ENCODE data around the gene ZNF644.
A peak's percentile ranks its signal among the peaks of the same experiment; 100 is the strongest.

ZNF644 gene

DNA sequence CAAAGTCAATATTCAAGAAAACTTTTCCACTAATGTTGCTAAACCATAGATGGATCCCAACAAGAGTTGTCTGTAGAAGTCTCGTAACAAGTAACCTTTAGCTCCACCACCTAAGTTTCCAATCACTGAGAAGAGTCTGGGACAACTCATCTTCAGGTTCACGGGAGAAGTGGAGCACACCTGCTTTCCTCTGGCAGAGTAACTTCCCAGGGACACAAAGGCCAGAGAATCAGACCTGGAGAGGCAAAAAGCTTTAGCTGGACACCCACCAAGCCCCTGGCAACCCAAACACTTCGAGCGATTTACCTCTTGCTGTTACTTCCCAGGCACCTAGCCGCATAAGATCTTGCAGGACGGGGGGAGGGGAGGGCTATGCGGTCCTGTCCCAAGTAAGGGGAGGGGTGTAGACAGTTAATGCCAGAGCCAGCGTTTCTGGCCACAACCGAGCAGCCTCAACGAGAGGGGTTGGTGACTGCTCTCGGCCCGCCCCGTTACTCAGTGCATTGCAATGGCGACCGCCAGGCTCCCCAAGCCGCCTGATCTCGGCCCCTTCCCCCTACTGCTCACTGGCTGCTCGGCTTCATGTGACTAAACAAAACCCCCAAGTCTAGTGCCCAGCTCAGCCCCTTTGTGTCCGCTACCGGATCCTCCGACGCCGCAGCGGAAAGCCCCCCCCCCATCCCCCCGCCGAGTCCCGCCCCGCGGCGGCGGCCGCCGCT lies 709 bp downstream of the ZNF644 start:
- DNase-seq, result peak; percentile 67

DNA sequence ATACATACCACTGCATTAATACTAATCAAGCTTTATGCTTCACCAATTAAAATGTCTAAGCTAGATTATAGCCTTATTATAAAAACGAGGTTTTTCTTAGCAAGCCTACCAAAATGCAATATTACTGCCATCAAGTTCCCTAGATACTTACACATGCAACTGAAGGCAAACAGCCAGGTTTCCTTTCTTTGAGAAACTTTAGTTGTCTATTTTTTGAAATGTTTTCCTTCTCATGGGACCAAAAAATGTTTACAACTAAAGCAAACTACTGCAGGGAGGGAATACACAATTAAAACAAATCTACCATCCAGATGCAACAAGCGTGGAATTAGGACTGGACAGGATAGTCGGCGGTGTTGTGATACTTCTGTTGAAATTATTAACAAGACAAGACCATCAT lies 1.3 kb downstream of the ZNF644 start:
- DNase-seq, result no peak

DNA sequence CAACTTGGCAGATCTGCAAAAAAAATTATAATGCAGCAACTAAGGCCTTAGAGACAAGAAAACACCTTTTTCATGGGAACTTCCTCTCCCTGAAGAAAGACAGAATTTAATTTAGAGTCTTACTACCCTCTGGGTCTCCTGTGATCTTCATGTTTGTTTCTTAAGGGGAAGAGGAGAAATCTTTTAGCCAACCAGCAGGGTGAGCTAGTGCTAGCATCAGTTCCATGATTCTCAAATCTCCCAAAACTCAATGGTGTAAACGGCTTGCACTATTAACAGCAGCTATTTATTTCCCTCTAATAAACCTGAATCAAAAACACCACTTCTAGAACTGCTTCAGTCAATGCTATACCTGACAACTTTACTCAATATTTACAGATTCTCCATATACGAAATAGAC lies 3.8 kb downstream of the ZNF644 start:
- DNase-seq, result no peak

DNA sequence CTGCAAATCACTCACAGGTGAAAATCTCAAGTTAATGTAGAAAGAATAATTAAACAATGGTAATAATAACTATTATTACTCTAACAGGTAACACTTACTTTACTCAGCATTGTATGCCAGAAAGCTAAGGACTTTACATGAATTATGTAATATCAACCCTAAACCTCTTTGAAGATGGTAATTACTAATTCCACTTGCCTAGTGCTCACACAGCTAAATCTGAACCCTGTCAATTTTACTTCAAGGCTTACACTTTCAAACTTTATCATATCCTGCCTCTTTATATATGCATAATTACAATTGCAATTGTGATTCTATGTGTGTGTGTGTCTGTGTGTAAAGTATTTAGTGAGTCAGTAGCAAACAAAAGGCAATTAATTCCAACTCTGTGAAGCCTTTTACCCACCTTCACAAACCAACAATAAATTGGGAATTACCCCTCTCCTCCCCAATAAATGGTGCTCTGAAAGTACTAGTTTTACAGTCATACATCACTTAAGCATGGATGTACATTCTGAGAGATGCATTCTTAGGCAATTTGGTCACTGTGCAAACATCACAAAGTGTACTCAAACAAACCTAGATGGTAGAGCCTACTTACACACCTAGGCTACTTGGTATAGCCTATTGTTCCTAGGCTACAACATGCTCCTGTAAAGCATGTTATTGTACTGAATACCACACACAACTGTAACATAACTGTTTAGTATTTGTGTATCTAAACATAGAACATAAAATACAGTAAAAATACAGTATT lies 5.9 kb downstream of the ZNF644 start:
- no peak for DNase-seq

DNA sequence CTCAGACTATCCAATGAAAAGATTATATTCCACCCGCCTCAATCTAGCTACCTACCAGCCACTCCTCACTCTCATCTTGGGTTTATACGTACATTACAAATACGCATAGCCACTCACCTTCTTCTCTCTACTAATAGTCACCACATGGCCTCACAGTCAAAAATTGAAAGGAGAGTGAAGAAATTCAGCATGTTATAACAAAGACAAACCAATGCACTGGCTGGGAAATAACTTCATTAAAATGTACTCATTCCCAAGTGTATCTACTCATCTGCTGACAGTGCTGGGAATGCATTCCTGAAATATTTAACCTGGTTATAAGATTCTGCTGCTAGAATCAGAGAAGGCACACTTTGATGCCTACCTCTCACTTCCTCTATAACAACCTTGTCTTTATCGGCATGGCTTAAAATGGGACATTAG lies 6.5 kb downstream of the ZNF644 start:
- DNase-seq, result no peak

DNA sequence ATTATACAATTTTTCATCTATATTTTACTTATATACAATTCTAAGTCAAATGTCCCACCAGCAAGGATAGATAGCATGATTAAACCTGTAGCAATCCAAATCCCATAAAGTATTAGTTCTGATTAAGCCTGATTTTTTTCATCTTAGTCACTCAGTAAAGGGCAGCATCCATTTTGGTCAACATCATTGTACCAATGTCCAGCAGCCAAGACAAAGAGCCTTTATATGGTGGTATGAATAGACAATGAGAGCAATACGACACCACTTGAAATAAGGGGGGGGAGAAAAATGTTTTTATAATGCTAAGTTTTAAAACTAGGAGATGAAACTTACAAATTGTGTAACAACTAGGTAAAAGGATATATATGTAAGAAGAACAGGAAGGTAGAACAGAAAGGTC lies 7.4 kb downstream of the ZNF644 start:
- DNase-seq, result no peak

DNA sequence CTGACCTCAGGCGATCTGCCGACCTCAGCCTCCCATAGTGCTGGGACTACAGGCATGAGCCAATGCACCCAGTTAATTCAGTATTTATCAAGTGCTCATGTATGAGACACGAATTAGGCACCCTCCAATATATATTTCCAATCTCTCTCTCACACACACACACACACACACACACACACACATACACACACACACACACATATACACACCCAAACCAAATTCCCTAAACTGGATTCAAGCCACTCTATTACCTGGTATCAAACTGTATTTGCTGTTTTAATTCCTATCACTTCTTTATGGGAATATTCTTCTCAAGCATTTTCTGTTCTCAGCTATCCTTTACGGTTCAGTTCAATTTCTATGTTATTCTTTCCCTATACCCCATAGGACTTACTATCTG lies 8.5 kb downstream of the ZNF644 start:
- DNase-seq, result no peak

DNA sequence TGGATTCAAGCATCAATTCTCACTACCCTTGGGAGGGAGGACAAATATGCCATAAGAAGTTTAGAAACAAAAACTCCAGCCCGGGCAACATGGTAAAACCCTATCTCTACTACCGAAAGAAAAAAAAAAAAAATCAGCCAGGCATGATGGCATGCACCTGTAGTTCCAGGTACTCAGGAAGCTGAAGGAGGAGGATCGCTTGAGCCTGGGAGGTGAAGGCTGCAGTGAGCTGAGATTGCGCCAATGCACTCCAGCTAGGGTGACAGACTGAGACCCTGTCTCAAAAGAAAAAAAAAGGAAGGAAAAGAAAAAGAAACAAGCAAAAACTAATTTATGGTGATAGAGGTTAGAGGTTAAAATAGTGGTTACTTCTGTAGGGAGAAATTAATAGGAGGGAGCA lies 9.6 kb downstream of the ZNF644 start:
- no peak for DNase-seq

DNA sequence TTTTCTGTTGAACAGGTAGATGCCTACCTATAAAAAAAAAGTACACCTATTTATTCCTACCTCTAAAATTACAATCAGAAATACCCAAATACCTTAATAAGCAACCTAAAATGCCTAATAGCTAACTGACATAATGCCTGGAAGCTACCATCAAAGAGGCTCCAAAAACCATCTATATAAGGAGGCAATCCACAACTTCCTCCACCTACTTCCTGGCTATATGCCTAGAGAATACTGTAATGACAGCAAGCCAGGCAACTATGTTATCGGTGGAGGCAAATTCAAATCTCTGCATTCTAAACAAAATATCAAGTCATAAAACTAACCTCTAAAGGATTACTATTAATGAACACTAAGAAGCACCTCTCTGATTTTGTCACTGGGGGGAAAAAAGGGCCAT lies 10.1 kb downstream of the ZNF644 start:
- DNase-seq, result no peak

DNA sequence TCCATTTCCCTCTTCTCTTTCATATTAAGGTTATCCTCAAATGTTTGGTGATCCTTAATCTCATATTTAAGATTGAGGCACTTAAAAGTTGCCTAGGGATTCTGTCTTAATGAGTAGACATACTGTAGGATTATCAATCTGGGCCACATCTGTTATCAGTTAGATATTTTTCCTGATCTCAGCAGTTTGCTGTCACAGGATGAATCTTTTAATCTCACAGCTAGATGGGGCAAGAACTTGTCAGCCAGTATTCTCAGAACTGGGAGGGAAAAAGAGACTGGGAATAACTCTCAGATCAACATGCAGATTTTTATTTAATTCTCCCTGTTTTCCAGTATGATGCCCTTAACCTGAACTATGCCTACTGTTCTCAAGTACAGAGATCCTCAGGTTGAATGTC lies 14.0 kb downstream of the ZNF644 start:
- DNase-seq, result no peak

DNA sequence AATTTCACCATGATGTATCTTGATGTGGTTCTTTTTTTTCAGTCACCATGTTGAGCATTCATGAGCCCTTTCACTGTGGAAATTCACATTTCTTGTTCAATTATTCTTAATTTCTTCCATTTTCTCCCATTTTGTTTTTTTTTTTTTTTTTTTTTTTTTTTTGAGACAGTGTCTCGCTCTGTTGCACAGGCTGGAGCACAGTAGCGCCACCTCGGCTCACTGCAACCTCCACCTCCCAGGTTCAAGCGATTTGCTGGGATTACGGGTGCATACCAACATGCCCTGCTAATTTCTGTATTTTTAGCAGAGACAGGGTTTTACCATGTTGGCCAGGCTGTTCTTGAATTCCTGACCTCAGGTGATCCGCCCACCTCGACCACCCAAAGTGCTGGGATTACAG lies 14.7 kb downstream of the ZNF644 start:
- no peak for DNase-seq

DNA sequence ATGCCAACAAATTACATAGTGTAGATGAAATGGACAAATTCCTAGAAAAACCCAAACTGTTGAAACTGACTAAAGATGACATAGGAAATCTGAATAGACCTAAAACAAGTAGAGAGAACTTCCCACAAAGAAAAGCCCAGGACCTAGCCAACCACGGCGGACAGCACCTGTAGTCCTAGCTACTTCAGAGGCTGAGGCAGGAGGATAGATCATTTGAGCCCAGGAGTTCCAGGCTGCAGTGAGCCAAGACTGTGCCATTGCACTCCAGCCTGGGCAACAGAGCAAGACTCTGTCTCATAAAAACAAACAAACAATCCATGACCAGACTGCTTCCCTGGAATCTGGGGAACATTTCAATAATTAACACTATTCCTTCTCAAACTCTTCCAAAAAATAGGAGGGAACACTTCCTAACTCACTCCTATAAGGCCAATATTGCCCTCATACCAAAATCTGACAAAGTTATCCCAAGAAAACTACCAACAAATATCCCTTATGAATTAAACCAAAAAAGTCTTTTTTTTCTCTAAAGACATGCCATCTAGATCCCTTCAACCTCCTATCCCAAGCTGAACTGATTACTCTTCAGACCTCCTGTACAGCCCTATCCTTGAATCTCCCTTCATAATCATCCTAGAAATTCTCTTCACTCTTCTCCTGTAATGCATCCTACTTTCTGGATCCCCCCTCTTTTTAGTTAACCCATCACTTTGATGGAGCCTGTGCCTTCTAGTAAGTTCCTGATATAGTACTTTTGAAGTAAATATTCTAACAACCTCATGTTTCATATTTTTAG lies 15.5 kb downstream of the ZNF644 start:
- no peak for DNase-seq

DNA sequence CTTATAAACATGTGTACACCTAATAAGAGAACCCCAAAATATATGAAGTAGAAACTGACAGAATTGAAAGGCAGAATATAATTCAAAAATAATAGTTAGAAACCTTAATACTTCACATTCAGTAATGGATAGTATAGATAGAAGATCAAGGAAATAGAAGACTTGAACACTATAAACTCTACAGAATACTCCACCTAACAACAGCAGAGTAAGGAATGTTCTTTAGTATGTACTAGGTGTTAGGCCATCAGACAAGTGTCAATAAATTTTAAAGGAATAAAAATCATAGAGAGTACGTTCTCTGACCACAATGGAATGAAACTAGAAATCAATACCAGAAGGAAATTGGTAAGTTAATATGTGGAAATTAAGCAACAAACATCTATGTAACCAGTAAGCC lies 16.6 kb downstream of the ZNF644 start:
- DNase-seq, result no peak

DNA sequence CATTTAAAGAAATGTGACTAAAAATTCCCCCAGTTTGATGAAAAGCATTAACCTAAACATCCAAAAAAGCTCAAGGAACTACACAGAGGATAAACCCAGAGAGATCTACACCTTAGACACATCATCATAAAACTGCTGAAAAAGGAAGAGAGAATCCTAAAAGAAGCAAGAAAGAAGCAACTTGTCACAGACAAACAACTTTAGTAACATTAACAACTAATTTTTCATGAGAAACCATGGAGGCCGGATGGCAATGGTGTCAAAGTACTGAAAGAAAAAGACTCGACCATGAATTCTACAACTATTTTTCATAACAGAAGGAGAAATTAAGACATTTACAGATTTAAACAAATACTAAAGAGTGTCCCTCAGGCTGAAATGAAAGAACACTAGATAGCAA lies 17.7 kb downstream of the ZNF644 start:
- DNase-seq, result no peak

DNA sequence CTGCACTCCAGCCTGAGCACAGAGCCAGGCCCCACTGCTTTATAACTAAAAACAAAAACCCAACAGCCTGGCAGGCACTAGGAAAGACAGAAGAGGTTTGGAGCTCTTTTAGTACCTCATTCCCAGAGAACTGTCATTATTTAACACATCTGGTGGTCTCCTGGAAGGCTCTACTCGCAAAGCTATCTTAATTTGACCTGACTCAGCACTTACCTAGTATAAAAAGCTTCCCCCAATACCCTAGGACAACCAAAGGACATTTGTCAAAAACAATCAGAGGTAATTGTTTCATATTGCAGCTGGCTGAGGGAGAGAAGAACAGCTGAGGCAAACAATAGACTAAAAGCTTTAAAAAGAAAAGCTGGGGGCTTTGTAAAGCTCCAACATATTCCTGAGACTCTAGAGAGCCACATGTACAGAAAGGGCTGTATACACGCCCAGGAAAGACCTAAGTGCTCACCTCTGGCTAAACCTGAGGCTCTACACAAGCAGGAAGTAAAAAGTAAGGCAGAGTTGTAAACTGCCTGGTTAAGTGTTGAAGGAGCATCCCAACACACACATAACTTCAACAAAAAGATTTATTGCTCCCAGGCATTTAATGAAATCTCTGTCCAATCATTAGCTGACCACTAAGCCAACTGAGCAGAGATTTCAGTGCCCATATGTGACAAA lies 25.0 kb downstream of the ZNF644 start:
- no peak for DNase-seq

DNA sequence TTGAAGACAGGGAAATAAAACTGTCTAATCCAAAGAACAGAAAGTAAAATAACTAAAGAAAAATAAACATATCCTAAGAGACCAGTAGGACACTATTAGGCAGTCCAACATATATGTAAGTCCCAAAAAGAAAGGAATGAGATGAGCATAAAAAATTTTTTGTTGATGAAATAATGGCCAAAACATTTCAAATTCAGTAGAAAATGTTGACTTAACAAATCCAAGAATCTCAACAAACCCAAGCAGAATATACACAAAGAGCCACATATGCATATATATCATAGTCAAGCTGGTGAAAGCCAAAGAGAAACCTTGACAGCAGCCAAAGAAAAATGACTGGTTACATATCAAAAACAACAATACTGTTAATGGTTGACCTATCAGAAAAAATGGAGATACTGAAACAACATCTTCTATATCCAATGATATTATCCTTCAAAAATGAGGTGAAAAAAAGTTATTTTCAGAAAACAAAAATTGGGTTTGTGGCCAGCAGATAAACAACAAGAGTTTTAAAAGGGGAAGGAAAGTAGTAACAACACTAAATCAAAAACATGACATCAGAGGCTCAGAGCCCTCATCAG lies 26.4 kb downstream of the ZNF644 start:
- no peak for DNase-seq

DNA sequence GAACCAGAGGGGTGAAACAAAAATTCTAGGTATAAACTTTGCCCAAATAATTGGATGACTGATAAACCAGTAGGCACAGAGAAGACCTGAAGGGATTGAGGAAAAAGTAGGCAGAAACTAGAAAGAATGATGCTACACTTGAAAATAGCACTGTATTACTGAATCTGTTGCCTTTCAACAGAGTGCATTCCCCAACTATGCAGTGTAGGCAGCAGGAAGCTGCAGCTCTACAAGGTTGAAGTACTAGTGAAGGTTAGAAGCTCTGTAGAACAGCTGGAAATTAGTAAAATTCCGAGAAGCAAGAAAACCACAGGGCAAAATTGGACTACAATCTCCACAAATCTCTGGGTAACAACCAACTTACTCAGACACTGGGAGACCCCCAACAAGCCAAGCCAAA lies 27.4 kb downstream of the ZNF644 start:
- DNase-seq, result no peak

DNA sequence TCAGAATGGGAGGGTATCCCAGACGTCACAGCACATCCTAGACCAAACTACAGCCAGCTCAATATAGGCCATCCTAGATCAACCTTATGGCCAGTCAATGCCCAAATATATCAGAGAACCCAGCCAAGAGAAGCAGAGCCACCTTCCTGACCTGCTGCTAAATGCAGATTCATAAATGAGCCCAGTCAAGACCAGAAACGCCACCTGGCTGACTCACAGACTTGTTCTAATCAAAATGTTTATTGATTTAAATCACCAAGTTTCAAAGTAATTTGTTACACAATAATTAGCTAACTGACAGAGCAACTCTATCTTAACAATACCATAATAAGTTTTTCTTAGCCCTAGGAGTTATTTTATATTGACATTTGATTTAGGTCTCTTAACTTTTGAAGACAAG lies 28.6 kb downstream of the ZNF644 start:
- no peak for DNase-seq

DNA sequence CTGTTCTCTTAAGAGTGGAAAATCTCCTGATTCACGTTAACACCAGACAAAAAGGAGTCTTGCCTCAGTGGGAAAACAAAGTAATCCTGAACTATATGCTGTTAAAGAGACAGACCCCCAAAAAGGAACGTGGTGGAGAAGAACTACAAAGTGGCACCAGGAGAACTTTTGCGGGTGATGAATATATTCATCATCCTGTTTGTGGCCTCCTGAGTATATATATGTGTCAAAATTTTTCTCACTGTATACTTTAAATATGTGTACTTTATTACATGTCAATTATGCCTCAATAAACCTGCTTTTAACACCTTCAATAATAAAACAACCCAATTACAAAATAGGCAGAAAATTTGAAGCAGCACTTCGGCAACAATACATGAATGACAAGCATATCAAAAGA lies 31.1 kb downstream of the ZNF644 start:
- no peak for DNase-seq

DNA sequence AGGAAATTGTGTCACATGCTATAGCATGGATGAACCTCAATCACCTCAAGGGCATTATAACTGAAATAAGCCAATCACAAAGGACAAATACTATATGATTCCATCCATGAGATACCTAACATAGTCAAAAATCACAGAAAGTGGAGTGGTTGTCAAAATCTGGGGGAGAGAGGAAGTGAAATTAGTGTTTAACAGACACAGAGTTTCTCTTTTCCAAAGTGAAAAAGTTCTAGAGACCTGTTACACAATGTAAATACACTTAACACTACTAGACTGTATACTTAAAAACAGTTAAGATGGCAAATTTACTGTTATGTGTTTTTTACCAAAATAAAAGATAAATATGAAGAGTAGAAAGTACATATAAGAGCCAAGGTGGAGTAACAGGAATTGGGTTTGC lies 31.8 kb downstream of the ZNF644 start:
- DNase-seq, result no peak

DNA sequence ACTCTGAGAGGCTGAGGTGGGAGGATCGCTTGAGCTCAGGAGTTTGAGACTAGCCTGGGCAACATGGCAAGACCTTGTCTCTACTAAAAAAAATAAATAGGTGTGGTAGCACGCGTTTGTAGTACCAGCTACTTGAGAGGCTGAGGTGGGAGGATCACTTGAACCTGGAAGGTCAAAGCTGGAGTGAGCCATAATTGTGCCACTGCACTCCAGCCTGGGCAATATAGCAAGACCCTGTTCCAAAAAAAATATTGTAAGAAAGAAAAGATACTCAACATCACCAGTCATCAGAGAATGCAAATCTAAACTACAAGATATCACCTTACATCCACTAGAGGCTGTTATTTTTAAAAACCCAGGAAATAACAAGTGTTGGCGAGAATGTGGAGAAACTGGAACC lies 32.5 kb downstream of the ZNF644 start:
- DNase-seq, result no peak

DNA sequence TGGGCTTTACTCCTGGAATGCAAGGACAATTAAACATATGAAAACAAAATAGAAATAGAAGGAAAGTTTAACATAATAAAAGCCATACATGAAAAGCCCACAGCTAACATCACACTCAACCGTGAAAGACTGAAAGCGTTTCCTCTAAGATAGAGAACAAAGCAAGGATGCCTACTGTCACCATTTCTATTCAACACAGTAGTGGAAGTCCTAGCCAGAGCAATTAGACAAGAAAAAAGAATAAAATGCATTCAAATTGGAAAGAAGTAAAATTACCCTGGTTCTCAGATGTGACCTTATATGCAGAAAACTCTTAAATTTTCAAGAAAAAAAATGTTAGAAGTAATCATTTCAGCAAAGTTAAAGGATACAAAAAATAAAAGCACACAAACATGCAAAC lies 34.0 kb downstream of the ZNF644 start:
- DNase-seq, result no peak

DNA sequence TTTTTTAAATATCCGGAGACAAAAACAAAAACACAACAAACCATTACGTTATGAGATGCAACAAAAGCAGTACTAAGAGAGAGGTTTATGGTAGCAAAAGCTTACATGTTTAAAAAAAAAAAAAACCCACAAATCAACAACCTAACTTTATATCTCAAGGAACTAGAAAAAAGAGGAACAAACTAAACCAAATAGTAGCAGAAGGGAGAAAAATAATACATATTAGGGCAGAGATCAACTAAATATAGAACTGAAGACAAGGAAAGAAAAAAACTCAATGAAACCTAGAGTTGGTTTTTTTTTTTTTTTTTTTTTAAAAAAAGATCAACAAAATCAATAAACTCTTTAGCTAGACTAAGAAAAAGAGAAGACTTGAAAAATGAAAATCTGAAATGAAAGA lies 34.9 kb downstream of the ZNF644 start:
- no peak for DNase-seq

All from effector CD4-positive, alpha-beta T cell (primary cell).